Skeletal muscle satellite cell (primary cell): ENCODE results near the gene ITGB3.

Experiments used
- H3K27me3 ChIP-seq: 2 replicates; pipeline ENCODE4 v1.7.0; 2013; ENCODE audit warnings: low read length; ENCODE audit not compliant: control insufficient read depth, insufficient read depth
- H3K36me3 ChIP-seq: 2 replicates; pipeline ENCODE4 v1.7.0; 2013; ENCODE audit warnings: mild to moderate bottlenecking, control low read depth, low read length; ENCODE audit not compliant: insufficient read depth
- H3K4me1 ChIP-seq: 2 replicates; pipeline ENCODE4 v1.7.0; 2013; ENCODE audit warnings: low read length; ENCODE audit not compliant: control insufficient read depth, insufficient read depth
- H3K4me2 ChIP-seq: 2 replicates; pipeline ENCODE4 v1.7.0; 2013; ENCODE audit warnings: mild to moderate bottlenecking, low read length
- H3K4me3 ChIP-seq: 2 replicates; pipeline ENCODE4 v1.7.0; 2013; ENCODE audit warnings: low read length
- H3K9ac ChIP-seq: 2 replicates; pipeline ENCODE4 v1.7.0; 2013; ENCODE audit warnings: mild to moderate bottlenecking, low read depth, low read length, moderate library complexity
- H3K9me3 ChIP-seq: replicated peaks from 2 replicates; pipeline ENCODE4 v1.7.0; 2013; ENCODE audit warnings: mild to moderate bottlenecking, control low read depth, low read length

The ITGB3 gene

DNA sequence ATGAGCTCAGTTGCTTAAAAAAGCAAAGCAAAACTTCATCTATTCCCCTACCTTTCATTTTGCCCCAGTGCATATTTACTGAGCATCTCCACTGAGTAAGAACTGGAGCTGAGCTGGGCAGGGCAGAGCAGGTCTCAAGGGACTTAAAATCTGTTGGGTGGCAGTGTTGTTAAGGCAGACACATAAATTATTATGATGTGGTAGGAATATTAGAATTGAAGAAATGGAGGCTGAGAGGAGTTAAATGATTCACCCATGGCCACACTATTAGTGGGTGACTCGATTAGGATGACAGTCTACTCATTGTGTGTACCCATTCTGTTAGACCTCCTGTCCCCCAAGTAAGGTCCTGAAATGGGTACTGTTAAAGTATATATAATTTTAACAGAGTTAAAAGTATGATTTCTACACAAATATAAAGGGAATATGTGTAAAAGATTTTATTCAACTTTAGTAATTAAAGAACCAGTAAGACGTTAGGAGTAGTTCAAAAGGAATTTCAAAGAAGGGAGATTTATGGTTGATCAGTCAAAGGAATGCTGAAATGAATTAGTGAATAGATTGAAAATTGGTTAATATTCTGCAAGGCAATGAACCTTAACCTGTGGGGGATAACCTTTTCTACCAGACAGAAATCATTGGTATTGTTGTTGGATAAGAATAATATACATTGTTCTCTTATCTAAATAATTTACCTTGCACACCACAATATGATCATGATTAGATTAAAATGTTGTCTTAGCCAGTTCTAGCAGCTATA is 17.5 kb downstream of the ITGB3 start:
- no peaks in the 10 kb centered on the region for H3K27me3 ChIP-seq
- H3K9me3 ChIP-seq: no peaks in the 10 kb centered on the region
- no peak overlapping the region for H3K4me3 ChIP-seq
- H3K36me3 ChIP-seq: no peaks in the 10 kb centered on the region
- no peak overlapping the region for H3K9ac ChIP-seq
- no peak overlapping the region for H3K4me2 ChIP-seq
- peaks cover 38% of the 10 kb centered on the region for H3K4me1 ChIP-seq

DNA sequence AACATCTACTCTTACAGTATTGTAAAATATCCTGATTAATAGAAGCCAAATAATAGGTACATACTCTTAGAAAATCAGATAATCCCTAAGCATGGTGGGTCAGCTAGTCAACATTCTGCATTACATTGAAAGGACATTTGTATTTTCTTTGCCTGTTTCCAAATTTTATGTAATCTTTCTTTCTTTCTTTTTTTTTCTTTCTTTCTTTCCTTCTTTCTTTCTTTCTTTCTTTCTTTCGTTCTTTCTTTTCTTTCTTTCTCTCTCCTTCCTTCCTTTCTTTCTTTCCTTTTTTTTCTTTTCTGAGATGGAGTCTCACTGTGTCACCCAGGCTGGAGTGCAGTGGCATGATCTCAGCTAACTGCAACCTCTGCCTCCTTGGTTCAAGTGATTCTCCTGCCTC is 18.9 kb downstream of the ITGB3 start:
- H3K9ac ChIP-seq: no peak overlapping the region
- H3K4me3 ChIP-seq: no peak overlapping the region
- no peaks in the 10 kb centered on the region for H3K9me3 ChIP-seq
- H3K27me3 ChIP-seq: no peaks in the 10 kb centered on the region
- peaks cover 37% of the 10 kb centered on the region for H3K4me1 ChIP-seq
- H3K36me3 ChIP-seq: no peaks in the 10 kb centered on the region
- H3K4me2 ChIP-seq: no peak overlapping the region

DNA sequence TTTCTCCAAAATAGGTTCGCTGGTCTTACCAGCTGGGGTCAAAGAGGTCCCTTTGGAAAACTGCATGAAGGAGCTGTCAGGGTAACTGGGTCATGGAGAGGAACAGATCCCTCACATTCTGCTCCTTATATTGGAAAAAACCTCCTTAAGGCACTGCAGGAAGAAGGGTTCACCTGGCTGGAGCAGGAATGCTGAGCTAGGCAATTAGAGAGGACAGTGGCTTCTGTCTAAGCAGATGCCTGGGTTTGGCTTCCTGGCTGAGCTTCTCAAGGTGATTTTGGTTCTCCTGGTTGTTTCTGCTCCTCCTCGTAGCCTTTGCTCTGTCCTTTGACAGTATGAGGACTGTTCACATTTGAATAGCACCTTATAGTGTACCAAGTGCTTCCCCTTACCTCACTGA is 19.6 kb downstream of the ITGB3 start:
- H3K4me3 ChIP-seq: no peak overlapping the region
- no peaks in the 10 kb centered on the region for H3K27me3 ChIP-seq
- no peak overlapping the region for H3K4me2 ChIP-seq
- no peak overlapping the region for H3K9ac ChIP-seq
- peaks cover 31% of the 10 kb centered on the region for H3K4me1 ChIP-seq
- no peaks in the 10 kb centered on the region for H3K9me3 ChIP-seq
- no peaks in the 10 kb centered on the region for H3K36me3 ChIP-seq

DNA sequence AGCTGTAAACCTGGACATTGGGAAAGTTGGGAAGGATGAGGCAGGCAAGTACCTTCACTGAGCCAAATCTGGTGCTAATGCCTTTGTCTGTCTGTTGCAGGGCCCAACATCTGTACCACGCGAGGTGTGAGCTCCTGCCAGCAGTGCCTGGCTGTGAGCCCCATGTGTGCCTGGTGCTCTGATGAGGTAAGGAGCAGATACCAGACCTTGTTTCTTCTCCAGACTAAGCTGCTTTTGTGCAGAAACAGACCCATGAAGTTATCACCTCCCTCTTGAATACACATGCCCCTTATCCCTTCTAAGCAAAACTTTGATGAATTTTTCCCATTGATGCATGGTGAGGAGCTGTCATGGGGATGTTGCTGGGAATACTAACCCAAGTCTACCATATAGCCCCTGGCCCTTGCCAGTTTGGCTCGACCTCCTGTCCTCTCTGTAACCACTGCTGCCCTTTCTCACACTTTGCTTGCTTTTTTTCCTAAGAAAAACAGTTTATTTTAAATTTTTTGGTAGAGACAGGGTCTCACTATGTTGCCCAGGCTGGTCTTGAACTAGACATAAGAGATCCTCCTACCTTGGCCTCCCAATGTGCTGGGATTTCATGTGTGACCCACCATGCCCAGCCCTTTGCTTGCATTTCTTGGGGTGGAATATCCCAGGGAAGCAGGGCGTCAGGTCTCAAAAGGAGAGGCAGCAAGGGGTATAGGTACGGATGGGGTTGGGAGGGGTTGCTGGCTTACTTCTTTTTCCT is 20.9 kb downstream of the ITGB3 start:
- peaks cover 40% of the 10 kb centered on the region for H3K4me1 ChIP-seq
- H3K9ac ChIP-seq: no peak overlapping the region
- no peaks in the 10 kb centered on the region for H3K9me3 ChIP-seq
- H3K27me3 ChIP-seq: no peaks in the 10 kb centered on the region
- no peak overlapping the region for H3K4me2 ChIP-seq
- no peak overlapping the region for H3K4me3 ChIP-seq
- no peaks in the 10 kb centered on the region for H3K36me3 ChIP-seq

DNA sequence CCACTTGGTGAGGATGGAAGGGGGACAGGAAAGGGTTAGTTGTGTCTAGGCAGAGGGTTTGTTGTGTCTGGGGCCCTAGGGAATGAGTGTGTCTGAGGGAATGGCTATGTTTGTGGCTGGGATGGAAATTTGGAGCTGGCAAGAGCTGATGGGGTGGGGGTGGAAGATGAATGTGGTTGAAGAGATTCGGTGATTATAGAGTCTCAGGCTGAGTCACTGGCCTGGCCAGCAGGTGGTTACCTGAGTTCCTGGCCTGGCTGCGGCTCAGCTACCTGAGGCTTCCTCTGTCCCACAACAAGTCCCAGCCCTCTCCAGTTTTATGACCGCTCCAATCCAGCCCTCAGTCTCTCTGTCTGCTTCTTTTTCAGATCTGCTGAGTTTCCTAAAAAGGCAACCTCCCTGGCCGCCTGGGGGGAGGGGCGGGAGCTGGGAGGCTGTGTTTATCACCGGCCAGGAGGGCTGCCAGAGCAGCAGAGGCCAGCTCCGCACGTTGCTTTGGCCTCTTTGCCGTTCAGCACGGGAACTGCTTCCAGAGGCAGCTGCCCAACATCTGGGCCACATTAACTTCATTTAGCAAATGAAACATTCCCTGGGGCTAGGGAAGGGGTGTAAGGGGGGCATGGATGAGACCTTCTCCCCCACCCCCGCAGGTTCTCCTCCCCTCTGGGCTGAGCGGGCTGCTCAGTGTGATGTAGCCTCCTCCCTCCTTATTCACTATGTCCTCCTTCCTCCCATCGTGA is 21.8 kb downstream of the ITGB3 start:
- Histone ChIP-seq H3K9me3 (no peaks in the 10 kb centered on the region), H3K4me1 (peaks cover 49% of the 10 kb centered on the region), H3K27me3 (no peaks in the 10 kb centered on the region), H3K36me3 (no peaks in the 10 kb centered on the region), H3K4me3 (no peak overlapping the region), H3K9ac (peak overlapping the region; percentile 32), H3K4me2 (peak overlapping the region; percentile 39)

DNA sequence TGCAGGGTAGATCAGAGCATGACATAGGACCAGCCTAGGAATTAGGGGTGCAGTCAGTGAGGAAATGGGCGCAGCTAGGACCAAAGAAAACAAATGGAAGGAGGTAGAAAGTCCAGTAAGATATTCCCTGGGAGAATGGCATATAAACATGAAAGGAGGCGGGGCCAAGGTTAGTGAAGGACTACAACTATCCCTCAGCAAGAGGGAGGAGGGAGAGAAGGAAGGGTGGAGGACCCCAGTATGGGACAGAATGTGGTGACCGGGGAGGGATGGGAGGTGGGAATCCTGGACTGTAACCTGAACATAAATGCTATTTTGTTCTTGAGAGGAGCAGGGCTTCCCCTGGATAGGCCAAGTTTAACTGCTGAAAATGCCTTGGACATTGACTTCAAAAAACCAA is 22.8 kb downstream of the ITGB3 start:
- H3K9me3 ChIP-seq: no peaks in the 10 kb centered on the region
- peaks cover 59% of the 10 kb centered on the region for H3K4me1 ChIP-seq
- H3K36me3 ChIP-seq: no peaks in the 10 kb centered on the region
- H3K4me2 ChIP-seq: no peak overlapping the region
- H3K27me3 ChIP-seq: no peaks in the 10 kb centered on the region
- H3K4me3 ChIP-seq: no peak overlapping the region
- peak overlapping the region; percentile 5 for H3K9ac ChIP-seq

DNA sequence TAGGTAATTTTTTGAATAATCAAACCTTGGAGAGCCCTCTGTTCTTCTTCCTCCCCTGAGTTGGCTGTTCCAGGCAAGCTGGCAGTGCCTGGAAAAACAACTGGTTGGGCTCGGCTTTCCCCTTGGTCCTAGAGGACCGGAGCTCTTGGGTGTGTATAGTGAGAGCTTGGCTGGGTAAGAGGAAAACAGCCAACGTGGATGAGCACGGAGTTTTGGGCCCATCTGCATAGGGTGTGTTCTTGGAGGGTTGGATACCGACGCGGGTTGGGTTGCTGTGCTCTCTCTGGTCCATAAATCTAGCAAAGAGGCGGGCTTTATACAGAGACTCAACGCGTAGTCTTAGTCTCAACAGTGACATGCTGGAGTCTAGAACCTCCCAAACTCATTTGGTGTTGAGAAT is 23.2 kb downstream of the ITGB3 start:
- H3K4me1 ChIP-seq: peaks cover 59% of the 10 kb centered on the region

DNA sequence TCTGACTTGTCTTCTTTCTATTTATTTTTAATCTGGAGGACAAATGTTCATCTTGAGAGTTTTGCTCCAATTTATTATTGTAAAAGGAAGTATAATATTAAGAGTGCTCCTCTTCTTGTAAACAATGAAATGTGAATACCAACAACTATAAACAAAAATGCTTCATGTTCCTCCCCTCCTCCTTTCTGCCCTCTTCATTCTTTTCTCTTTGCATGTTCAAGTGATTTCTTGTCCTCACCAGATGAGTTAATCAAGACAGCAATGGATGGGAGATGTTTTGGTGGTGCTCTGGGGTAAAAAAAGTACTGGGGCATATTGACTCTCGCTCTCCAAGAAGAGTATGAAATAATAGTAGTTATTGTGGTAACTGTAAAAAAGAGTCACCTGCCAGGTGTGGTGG is 24.3 kb downstream of the ITGB3 start:
- no peaks in the 10 kb centered on the region for H3K9me3 ChIP-seq
- no peak overlapping the region for H3K4me2 ChIP-seq
- peaks cover 59% of the 10 kb centered on the region for H3K4me1 ChIP-seq
- H3K27me3 ChIP-seq: no peaks in the 10 kb centered on the region
- no peaks in the 10 kb centered on the region for H3K36me3 ChIP-seq
- H3K4me3 ChIP-seq: no peak overlapping the region
- H3K9ac ChIP-seq: no peak overlapping the region

More for the DNA sequence above, 23.2 kb downstream of the ITGB3 start:
- peak overlapping the region; percentile 5 for H3K9ac ChIP-seq
- H3K36me3 ChIP-seq: no peaks in the 10 kb centered on the region
- H3K4me3 ChIP-seq: no peak overlapping the region
- H3K9me3 ChIP-seq: no peaks in the 10 kb centered on the region
- no peak overlapping the region for H3K4me2 ChIP-seq
- H3K27me3 ChIP-seq: no peaks in the 10 kb centered on the region

DNA sequence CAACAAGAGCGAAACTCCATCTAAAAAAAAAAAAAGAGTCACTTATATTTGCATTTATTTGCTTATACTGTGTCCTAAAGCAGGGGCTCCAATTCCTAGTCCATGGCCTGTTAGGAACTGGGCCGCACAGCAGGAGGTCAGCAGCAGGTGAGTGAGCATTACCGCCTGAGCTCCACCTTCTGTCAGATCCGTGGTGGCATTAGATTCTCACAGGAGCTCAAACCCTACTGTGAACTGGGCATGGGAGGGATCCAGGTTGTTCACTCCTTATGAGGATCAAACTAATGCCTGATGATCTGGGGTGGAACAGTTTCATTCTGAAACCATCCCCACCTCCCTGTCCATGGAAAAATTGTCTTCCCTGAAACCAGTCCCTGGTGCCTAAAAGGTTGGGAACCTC is 24.9 kb downstream of the ITGB3 start:
- Histone ChIP-seq H3K9ac (peak overlapping the region; percentile 76), H3K4me1 (peaks cover 59% of the 10 kb centered on the region), H3K4me2 (peak overlapping the region; percentile 57), H3K4me3 (peak overlapping the region; percentile 5), H3K27me3 (no peaks in the 10 kb centered on the region), H3K9me3 (no peaks in the 10 kb centered on the region), H3K36me3 (no peaks in the 10 kb centered on the region)

DNA sequence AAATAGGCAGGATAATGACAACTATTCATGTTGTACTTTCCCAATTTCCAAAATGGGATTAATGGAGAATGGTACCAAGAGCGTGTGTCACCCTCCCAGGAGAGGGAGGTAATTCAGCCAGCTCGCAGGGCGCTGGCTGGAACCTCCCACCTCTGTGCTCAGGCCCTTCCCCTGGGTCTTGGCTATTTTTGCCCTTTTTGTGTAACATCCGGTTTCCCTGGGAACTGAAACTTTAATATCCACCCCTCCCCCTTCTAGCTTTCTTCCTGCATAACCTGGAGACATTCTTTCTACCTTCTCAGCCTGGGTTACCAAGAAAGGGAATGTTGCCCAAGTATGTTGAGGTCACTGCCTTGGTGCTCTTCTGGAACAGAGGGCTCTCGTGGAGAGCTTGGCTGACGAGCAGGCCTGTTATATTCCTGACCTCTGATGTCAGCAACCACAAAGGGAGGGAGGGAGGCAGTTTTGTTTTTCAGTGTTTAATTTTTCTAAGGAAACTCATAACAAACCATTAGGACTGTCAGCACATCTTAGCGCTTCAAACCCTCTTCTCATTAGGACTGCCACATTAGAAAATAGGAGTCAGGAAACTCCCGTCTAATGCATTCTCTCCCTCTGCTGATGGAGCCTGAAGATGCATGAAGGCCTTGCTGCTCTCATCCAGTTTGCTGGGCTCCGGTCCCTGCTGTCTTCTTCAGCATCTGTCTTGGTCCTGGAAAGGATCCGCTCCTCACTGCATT is 25.6 kb downstream of the ITGB3 start:
- no peaks in the 10 kb centered on the region for H3K27me3 ChIP-seq

More for the DNA sequence above, 25.6 kb downstream of the ITGB3 start:
- Histone ChIP-seq H3K36me3 (no peaks in the 10 kb centered on the region), H3K4me2 (peak overlapping the region; percentile 57), H3K4me1 (peaks cover 59% of the 10 kb centered on the region), H3K9ac (peak overlapping the region; percentile 76), H3K9me3 (no peaks in the 10 kb centered on the region), H3K4me3 (peak overlapping the region; percentile 6)
